Measurements from ENCODE around the gene ABCG1.
"Not testable (repeated sequence)": the region's sequence is repeated elsewhere in the genome, so short reads cannot be mapped to it uniquely, and the experiment has no call there.

Gene ABCG1

GRCh38 chr21:42218836-42219605 is at the start of gene ABCG1:
TSS of gene ABCG1 (plus strand) at chr21:42219140. CDS start at chr21:42219263, 123 bp downstream.
- DNase-seq, result no peak

DNA sequence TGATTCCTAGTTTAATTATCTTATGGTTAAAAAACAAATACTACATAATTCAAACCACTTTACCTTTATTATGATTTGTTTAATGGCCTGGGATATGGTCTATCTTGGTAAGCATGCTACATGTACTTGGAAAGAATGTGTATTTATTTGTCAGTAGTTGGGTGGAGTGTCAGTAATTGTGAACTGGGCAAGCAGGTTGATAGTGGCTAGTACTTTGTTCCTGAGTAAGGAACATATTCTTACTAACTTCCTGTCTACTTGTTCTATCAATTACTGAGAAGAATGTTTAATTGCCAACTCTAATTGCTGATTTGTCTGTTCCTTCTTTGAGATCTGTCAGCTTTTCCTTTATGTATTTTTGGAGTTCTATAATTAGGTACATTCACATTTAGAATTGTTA is 49.2 kb upstream of the ABCG1 start:
- no peak for DNase-seq

- no peak for DNase-seq
Measured at GRCh38 chr21:42171091-42172053, 47.6 kb upstream of the ABCG1 start.

GRCh38 chr21:42172596-42173483 is 46.1 kb upstream of the ABCG1 start:
- no peak for DNase-seq

DNA sequence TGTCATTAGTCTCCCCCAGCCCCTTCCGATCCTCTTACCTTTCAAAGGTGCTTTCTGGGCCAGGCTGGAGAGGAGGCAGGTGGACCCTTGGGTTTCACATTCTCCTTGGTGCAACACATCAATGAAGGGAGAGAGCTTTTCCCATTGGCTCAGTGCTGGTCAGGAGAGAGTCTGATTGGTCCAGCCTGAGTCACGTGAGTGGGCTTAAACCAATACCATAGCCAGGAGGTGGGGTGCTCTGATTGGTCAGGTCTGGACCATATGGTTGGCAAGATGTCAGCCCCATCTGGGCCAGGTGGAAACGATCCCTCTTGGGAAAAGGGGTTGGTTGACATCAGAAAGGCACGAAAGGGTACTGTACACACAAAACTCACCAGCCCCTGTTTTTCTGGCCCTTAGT is 44.8 kb upstream of the ABCG1 start:
- DNase-seq, result no peak

DNA sequence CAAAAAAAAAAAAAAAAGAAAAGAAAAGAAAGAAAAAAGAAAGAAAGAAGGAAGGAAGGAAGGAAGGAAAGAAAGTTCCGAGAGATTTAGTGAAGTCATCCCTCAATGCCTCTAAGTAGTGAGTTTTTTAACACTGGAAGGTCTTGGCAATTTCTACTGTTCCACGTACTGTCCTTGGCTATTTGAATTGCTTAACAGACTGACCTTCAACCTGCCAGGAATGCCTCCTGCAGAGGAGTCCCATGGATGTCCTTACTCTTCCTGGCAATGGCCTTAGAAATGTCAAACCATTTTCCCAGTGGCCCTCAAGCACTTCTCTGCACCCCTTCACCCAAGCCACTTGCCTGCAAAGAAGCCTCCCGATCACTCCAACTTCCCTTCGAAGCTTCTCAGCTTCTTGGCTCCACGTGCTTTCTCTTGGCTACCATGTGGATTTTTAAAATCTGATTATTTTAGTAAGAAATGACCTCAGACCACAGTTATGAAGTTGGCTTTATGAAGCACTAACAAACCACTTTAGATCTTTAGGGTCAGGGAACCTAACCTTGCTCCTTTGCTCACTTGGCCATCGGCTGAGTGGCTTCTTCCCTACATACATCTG is 43.7 kb upstream of the ABCG1 start:
- DNase-seq, result no peak

DNA sequence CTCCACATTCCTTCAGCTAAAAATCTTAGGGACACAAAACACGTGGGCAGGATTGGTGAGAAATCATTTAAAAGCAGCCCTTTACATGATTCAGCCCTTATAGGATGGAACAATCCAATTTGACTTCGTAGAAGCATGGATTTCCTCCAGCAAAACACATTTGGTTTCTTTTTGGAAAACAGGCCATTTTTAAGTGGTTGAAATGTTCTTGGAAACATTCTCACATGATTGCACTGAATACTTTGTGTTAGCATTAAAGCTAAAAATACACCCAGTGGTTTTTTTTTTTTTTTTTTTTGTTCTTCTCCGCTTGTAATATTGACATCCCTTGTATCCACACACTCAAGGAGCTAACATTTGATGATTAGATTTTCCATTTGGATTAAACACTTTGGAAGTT is 42.1 kb upstream of the ABCG1 start:
- DNase-seq, result no peak

- no peak for DNase-seq
Measured at GRCh38 chr21:42179316-42179715, 39.6 kb upstream of the ABCG1 start.

DNA sequence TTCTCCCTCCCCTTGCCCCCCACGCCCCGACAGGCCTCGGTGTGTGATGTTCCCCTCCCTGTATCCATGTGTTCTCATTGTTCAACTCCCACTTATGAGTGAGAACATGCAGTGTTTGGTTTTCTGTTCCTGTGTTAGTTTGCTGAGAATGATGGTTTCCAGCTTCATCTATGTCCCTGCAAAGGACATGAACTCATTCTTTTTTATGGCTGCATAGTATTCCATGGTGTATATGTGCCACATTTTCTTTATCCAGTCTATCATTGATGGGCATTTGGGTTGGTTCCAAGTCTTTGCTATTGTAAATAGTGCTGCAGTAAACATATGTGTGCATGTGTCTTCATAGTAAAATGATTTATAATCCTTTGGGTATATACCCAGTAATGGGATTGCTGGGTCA is 38.9 kb upstream of the ABCG1 start:
- DNase-seq, result not testable (repeated sequence)

GRCh38 chr21:42182713-42183371 is 36.1 kb upstream of the ABCG1 start:
- DNase-seq, result no peak

GRCh38 chr21:42183374-42184266 is 35.3 kb upstream of the ABCG1 start:
- DNase-seq, result no peak

- DNase-seq, result no peak
Measured at GRCh38 chr21:42186591-42186990, 32.3 kb upstream of the ABCG1 start.

- DNase-seq, result peak; percentile 96 to 97
Measured at GRCh38 chr21:42187976-42188653, 30.8 kb upstream of the ABCG1 start.

DNA sequence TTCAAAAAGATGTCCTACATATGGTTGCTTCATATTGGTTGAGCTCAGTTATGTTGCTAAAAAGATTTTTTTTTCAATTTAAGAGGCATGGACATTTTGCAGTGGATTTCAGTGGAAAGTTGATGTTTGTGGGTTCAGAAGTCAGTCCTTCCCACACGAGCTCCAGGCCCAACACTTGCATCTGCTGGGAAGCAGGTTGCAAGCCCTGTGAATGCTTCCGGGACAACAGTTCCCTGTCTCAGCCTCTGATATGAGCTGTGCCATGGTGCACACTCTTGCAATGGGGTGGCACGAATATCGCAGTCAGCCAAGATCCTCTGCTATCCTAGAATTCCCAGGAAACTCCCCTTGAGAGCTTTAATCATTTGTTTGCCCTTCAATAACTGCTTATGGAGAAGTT is 30.3 kb upstream of the ABCG1 start:
- no peak for DNase-seq

GRCh38 chr21:42189431-42189830 is 29.5 kb upstream of the ABCG1 start:
- DNase-seq, result no peak

- no peak for DNase-seq
Measured at GRCh38 chr21:42189860-42190485, 29.0 kb upstream of the ABCG1 start.

GRCh38 chr21:42190486-42190863 is 28.5 kb upstream of the ABCG1 start:
- no peak for DNase-seq

DNA sequence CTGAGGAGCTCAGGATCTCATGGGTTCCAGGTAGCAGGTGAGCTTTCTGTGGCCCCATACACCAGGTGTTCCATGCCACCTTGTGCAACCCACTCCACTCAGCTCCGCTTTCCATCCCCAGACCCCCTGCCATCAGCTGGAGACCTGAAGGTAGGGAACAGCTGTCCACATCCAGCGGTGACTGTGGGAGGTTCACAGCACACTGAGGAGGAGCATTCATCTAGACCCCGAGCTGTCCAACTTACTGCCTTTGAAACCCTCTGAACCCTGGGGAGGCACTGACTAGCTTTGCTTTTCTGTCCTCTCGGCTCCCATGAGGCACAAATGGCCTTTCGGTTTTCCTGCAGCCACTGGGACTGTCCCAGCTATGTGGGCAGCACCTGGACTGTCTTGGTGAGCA is 27.9 kb upstream of the ABCG1 start:
- no peak for DNase-seq

DNA sequence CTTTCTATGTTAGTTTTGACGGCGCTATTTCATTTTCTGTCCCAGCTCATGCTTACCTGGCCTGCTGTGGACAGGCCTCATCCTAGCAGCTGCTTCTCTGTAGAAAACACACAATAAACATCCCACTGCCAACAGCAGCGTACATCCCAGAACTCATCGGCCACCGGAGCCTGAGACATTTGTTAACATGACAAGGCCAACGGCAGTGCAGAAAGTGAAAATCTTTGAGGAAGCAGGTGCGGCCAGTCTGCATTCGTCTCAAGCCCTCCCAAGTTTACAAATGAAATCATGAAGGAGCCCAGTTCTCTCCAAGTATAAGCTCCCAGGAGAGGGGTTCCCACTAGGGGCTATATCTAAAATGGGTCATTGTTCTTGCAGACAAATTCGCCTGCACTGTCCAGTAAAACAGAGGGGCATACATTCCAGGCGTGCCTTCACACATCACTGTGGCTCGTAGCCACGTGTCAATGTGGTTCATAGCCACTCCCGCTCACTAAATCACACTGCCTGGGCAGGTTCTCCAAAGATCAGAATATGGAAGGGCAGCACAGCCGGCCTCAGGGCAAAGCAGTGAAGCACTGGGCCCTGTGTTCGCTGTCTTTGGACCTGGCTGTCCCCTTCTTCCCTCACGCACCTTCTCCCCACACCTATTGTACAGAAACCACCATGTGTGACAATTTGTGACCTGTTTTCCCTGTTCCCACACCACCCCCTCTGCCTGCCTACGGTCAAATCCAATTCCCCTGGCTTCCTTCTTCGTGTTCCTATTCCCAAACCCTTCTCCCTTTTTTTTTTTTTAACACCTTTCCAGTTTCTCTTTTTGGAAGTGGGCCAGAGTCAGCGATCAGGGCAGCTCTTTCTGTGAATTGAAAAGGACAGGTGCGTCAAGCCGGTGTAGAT is 27.0 kb upstream of the ABCG1 start:
- no peak for DNase-seq
